ENCODE measurements around the gene RAB4A.

DNA sequence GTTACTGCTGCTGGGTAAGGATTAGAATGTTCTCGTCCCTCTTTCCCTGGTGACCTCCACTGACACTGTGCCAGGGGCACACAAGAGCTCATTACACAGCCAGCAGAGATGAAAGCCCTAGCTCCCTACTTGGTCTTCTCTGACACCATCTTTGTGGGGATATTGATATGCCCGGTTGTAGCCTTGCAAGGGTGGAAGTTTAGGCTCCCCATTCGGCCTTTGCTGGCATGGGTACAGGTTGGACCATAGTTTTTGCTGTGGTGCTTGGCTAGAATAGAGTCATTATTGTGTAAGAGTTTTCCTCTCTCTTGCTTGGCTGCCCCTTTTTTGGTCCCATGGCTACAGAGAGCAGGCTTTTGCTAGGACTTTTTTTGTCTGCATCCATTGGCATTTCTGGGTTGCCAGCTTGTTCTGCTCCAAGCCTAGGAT, 12.3 kb downstream of the RAB4A start:
- TF ChIP-seq, protein P1, sequence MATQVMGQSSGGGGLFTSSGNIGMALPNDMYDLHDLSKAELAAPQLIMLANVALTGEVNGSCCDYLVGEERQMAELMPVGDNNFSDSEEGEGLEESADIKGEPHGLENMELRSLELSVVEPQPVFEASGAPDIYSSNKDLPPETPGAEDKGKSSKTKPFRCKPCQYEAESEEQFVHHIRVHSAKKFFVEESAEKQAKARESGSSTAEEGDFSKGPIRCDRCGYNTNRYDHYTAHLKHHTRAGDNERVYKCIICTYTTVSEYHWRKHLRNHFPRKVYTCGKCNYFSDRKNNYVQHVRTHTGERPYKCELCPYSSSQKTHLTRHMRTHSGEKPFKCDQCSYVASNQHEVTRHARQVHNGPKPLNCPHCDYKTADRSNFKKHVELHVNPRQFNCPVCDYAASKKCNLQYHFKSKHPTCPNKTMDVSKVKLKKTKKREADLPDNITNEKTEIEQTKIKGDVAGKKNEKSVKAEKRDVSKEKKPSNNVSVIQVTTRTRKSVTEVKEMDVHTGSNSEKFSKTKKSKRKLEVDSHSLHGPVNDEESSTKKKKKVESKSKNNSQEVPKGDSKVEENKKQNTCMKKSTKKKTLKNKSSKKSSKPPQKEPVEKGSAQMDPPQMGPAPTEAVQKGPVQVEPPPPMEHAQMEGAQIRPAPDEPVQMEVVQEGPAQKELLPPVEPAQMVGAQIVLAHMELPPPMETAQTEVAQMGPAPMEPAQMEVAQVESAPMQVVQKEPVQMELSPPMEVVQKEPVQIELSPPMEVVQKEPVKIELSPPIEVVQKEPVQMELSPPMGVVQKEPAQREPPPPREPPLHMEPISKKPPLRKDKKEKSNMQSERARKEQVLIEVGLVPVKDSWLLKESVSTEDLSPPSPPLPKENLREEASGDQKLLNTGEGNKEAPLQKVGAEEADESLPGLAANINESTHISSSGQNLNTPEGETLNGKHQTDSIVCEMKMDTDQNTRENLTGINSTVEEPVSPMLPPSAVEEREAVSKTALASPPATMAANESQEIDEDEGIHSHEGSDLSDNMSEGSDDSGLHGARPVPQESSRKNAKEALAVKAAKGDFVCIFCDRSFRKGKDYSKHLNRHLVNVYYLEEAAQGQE (IDR thresholded peaks at IDR 0.05; ENCODE audit: borderline replicate concordance): no peak
- TF ChIP-seq, protein P1 (CRISPR knock-in tag; IDR thresholded peaks at IDR 0.05; ENCODE audit: low read depth): no peak
- TF ChIP-seq ZNF239 (CRISPR knock-in tag; IDR thresholded peaks at IDR 0.05) (no peak), GTF2A2 (tag; IDR thresholded peaks at IDR 0.05) (no peak), EGR1 (conservative IDR thresholded peaks at IDR 0.05) (no peak), SIN3A (IDR thresholded peaks at IDR 0.05; ENCODE audit: borderline replicate concordance in 2 of 2, control insufficient read depth in 1 of 2, low read depth in 2 of 2, low read length in 2 of 2) (no peak), ZC3H4 (CRISPR knock-in tag; IDR thresholded peaks at IDR 0.05; ENCODE audit: borderline replicate concordance) (no peak), JUND (IDR thresholded peaks at IDR 0.05; ENCODE audit: borderline replicate concordance, low read depth, low read length) (no peak), JUND (tag; IDR thresholded peaks at IDR 0.05; ENCODE audit: borderline replicate concordance, low read depth, low read length) (no peak), SRSF7 (optimal IDR thresholded peaks at IDR 0.05; ENCODE audit: low read depth, low read length) (no peak), TRIM24 (IDR thresholded peaks at IDR 0.05) (no peak), CREM (IDR thresholded peaks at IDR 0.05; ENCODE audit: low read depth) (no peak), HMG20B (CRISPR knock-in tag; IDR thresholded peaks at IDR 0.05) (no peak)
- TF ChIP-seq, protein P2, sequence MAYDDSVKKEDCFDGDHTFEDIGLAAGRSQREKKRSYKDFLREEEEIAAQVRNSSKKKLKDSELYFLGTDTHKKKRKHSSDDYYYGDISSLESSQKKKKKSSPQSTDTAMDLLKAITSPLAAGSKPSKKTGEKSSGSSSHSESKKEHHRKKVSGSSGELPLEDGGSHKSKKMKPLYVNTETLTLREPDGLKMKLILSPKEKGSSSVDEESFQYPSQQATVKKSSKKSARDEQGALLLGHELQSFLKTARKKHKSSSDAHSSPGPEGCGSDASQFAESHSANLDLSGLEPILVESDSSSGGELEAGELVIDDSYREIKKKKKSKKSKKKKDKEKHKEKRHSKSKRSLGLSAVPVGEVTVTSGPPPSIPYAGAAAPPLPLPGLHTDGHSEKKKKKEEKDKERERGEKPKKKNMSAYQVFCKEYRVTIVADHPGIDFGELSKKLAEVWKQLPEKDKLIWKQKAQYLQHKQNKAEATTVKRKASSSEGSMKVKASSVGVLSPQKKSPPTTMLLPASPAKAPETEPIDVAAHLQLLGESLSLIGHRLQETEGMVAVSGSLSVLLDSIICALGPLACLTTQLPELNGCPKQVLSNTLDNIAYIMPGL (CRISPR knock-in tag; IDR thresholded peaks at IDR 0.05): no peak
- TF ChIP-seq, protein P3, sequence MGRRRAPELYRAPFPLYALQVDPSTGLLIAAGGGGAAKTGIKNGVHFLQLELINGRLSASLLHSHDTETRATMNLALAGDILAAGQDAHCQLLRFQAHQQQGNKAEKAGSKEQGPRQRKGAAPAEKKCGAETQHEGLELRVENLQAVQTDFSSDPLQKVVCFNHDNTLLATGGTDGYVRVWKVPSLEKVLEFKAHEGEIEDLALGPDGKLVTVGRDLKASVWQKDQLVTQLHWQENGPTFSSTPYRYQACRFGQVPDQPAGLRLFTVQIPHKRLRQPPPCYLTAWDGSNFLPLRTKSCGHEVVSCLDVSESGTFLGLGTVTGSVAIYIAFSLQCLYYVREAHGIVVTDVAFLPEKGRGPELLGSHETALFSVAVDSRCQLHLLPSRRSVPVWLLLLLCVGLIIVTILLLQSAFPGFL (CRISPR knock-in tag; IDR thresholded peaks at IDR 0.05): no peak
